GOT3 (cell line): ENCODE data around the gene IZUMO1R.
"Not testable (repeated sequence)": the region's sequence is repeated elsewhere in the genome, so short reads cannot be mapped to it uniquely, and the experiment has no call there.

Experiments used
- DNase-seq: peaks from one replicate; lab custom pipeline; 2025; ENCODE audit warnings: mixed read lengths; lab: John Stamatoyannopoulos, UW

The IZUMO1R gene

GRCh38 chr11:94303966-94304958 lies at the start of gene IZUMO1R:
TSS of gene IZUMO1R (plus strand) at chr11:94304580. CDS start at chr11:94305637, 1,057 bp downstream.
- DNase-seq: no peak

GRCh38 chr11:94271885-94272372 lies 32.5 kb upstream of the IZUMO1R start:
- DNase-seq: no peak

GRCh38 chr11:94272738-94273313 lies 31.6 kb upstream of the IZUMO1R start:
- DNase-seq: no peak

GRCh38 chr11:94275961-94276360 lies 28.4 kb upstream of the IZUMO1R start:
- no peak for DNase-seq

GRCh38 chr11:94276943-94277342 lies 27.4 kb upstream of the IZUMO1R start:
- DNase-seq: no peak

- DNase-seq: not testable (repeated sequence)
Observed at GRCh38 chr11:94278207-94278606, 26.2 kb upstream of the IZUMO1R start.

GRCh38 chr11:94279996-94280395 lies 24.4 kb upstream of the IZUMO1R start:
- no peak for DNase-seq

GRCh38 chr11:94281324-94281723 lies 23.1 kb upstream of the IZUMO1R start:
- no peak for DNase-seq

- no peak for DNase-seq
Observed at GRCh38 chr11:94283678-94284077, 20.7 kb upstream of the IZUMO1R start.

- DNase-seq: no peak
Observed at GRCh38 chr11:94295534-94295933, 8.8 kb upstream of the IZUMO1R start.

GRCh38 chr11:94297985-94298576 lies 6.3 kb upstream of the IZUMO1R start:
- DNase-seq: no peak

GRCh38 chr11:94302776-94303175 lies 1.6 kb upstream of the IZUMO1R start:
- DNase-seq: no peak

GRCh38 chr11:94305146-94305545 lies 766 bp downstream of the IZUMO1R start:
- no peak for DNase-seq

GRCh38 chr11:94307101-94307791 lies 2.9 kb downstream of the IZUMO1R start:
- no peak for DNase-seq

- DNase-seq: no peak
Observed at GRCh38 chr11:94308024-94308423, 3.6 kb downstream of the IZUMO1R start.

- no peak for DNase-seq
Observed at GRCh38 chr11:94309757-94310156, 5.4 kb downstream of the IZUMO1R start.

- DNase-seq: no peak
Observed at GRCh38 chr11:94310191-94310875, 6.0 kb downstream of the IZUMO1R start.

GRCh38 chr11:94312339-94312738 lies 8.0 kb downstream of the IZUMO1R start:
- DNase-seq: no peak

- no peak for DNase-seq
Observed at GRCh38 chr11:94314064-94314463, 9.7 kb downstream of the IZUMO1R start.

GRCh38 chr11:94315664-94316063 lies 11.3 kb downstream of the IZUMO1R start:
- DNase-seq: no peak

- no peak for DNase-seq
Observed at GRCh38 chr11:94322501-94322900, 18.1 kb downstream of the IZUMO1R start.
